H9 (cell line): ENCODE data around the gene TMEM116. TPM values are rescaled to one million over a fixed set of nuclear protein-coding genes. Genes with fewer than 3 reads are reported as not detected.

Experiments used
- DNase-seq: peaks from one replicate; pipeline ENCODE4 v3.0.0-alpha.2; 2017
- H2AFZ ChIP-seq: one replicate; pipeline ENCODE4 v1.6.1; 2013; ENCODE audit warnings: mild to moderate bottlenecking, low read length, control low read depth, moderate library complexity
- H2AK5ac ChIP-seq: 2 replicates; pipeline ENCODE4 v1.6.1; 2013; ENCODE audit warnings: low read length, control low read depth, mixed read lengths; ENCODE audit not compliant: insufficient read length
- H2BK120ac ChIP-seq: one replicate; pipeline ENCODE4 v1.6.1; 2013; ENCODE audit warnings: low read depth, mild to moderate bottlenecking, low read length, control low read depth, inconsistent platforms; ENCODE audit not compliant: poor library complexity, severe bottlenecking
- H2BK12ac ChIP-seq: 2 replicates; pipeline ENCODE4 v1.6.1; 2013; ENCODE audit warnings: low read length, control low read depth, mixed read lengths, low read depth; ENCODE audit not compliant: insufficient read length
- H2BK15ac ChIP-seq: 2 replicates; pipeline ENCODE4 v1.6.1; 2013; ENCODE audit warnings: low read depth, low read length, control low read depth
- H2BK20ac ChIP-seq: one replicate; pipeline ENCODE4 v1.6.1; 2013; ENCODE audit warnings: low read depth, mild to moderate bottlenecking, low read length, control low read depth, inconsistent platforms; ENCODE audit not compliant: poor library complexity, severe bottlenecking
- H2BK5ac ChIP-seq: 2 replicates; pipeline ENCODE4 v1.6.1; 2013; ENCODE audit warnings: low read length, control low read depth, mixed read lengths; ENCODE audit not compliant: insufficient read length
- H3K14ac ChIP-seq: 2 replicates; pipeline ENCODE4 v1.6.1; 2013; ENCODE audit warnings: low read length, control low read depth; ENCODE audit not compliant: insufficient read depth
- H3K18ac ChIP-seq: 2 replicates; pipeline ENCODE4 v1.6.1; 2013; ENCODE audit warnings: low read depth, mild to moderate bottlenecking, mixed read lengths, low read length, control low read depth; ENCODE audit not compliant: insufficient read length
- H3K23ac ChIP-seq: 2 replicates; pipeline ENCODE4 v1.6.1; 2013; ENCODE audit warnings: low read length, control low read depth, mixed read lengths, low read depth; ENCODE audit not compliant: insufficient read length
- H3K23me2 ChIP-seq: 2 replicates; pipeline ENCODE4 v1.6.1; 2013; ENCODE audit warnings: low read depth, mild to moderate bottlenecking, mixed read lengths, low read length, control low read depth; ENCODE audit not compliant: insufficient read length, poor library complexity, severe bottlenecking
- H3K27ac ChIP-seq: 2 replicates; pipeline ENCODE4 v1.5.1; 2013; ENCODE audit warnings: low read length, control low read depth, mixed read lengths, low read depth; ENCODE audit not compliant: insufficient read length
- H3K27me3 ChIP-seq: 2 replicates; pipeline ENCODE4 v1.6.1; 2013; ENCODE audit warnings: low read length, control low read depth, inconsistent platforms; ENCODE audit not compliant: insufficient read depth
- H3K4ac ChIP-seq: 2 replicates; pipeline ENCODE4 v1.6.1; 2013; ENCODE audit warnings: low read depth, mild to moderate bottlenecking, control low read depth, inconsistent platforms, low read length, moderate library complexity
- H3K4me1 ChIP-seq: 2 replicates; pipeline ENCODE4 v1.6.1; 2013; ENCODE audit warnings: low read length, control low read depth, inconsistent platforms; ENCODE audit not compliant: insufficient read depth
- H3K4me2 ChIP-seq: 2 replicates; pipeline ENCODE4 v1.6.1; 2013; ENCODE audit warnings: low read length, control low read depth, mixed read lengths; ENCODE audit not compliant: insufficient read length, insufficient read depth
- H3K56ac ChIP-seq: 2 replicates; pipeline ENCODE4 v1.6.1; 2013; ENCODE audit warnings: low read depth, mild to moderate bottlenecking, mixed read lengths, low read length, control low read depth; ENCODE audit not compliant: insufficient read length
- H3K79me1 ChIP-seq: 2 replicates; pipeline ENCODE4 v1.6.1; 2013; ENCODE audit warnings: low read depth, mild to moderate bottlenecking, moderate library complexity, low read length, control low read depth, inconsistent platforms; ENCODE audit not compliant: insufficient read depth, poor library complexity, severe bottlenecking
- H3K79me2 ChIP-seq: 2 replicates; pipeline ENCODE4 v1.6.1; 2013; ENCODE audit warnings: low read length, control low read depth, inconsistent platforms; ENCODE audit not compliant: insufficient read depth
- H3K9ac ChIP-seq: 2 replicates; pipeline ENCODE4 v1.6.1; 2013; ENCODE audit warnings: low read length, control low read depth, mixed read lengths; ENCODE audit not compliant: insufficient read length; ENCODE audit errors: extremely low read depth
- H3K9me3 ChIP-seq: one replicate; pipeline ENCODE4 v1.6.1; 2013; ENCODE audit warnings: low read depth, low read length, inconsistent platforms; ENCODE audit not compliant: control insufficient read depth
- H3T11ph ChIP-seq: one replicate; pipeline ENCODE4 v1.6.1; 2013; ENCODE audit warnings: mild to moderate bottlenecking, low read length, control low read depth, inconsistent platforms
- H4K20me1 ChIP-seq: one replicate; pipeline ENCODE4 v1.6.1; 2013; ENCODE audit not compliant: control insufficient read depth, insufficient read length, insufficient read depth
- H4K5ac ChIP-seq: 2 replicates; pipeline ENCODE4 v1.6.1; 2013; ENCODE audit warnings: low read depth, mild to moderate bottlenecking, mixed read lengths, low read length, control low read depth; ENCODE audit not compliant: insufficient read length
- H4K8ac ChIP-seq: replicated peaks from 2 replicates; pipeline ENCODE4 v1.6.1; 2013; ENCODE audit warnings: low read length, control low read depth, mixed read lengths, low read depth; ENCODE audit not compliant: insufficient read length
- H4K91ac ChIP-seq: 2 replicates; pipeline ENCODE4 v1.6.1; 2013; ENCODE audit warnings: low read depth, mild to moderate bottlenecking, moderate library complexity, mixed read lengths, low read length, control low read depth; ENCODE audit not compliant: insufficient read length
- H3K27ac Mint-ChIP-seq, 3 experiments: 2 replicates in 2 of 3; 3 replicates in 1 of 3; pipeline ENCODE4 v1.8.0; 2020 to 2021; ENCODE audit warnings: mixed read lengths in 3 of 3, mild to moderate bottlenecking in 1 of 3, moderate library complexity in 1 of 3
- H3K27me3 Mint-ChIP-seq: 2 replicates; pipeline ENCODE4 v1.8.0; 2021; ENCODE audit warnings: low read depth, mild to moderate bottlenecking, moderate library complexity, mixed read lengths
- H3K36me3 Mint-ChIP-seq, 3 experiments: 2 replicates in 2 of 3; 3 replicates in 1 of 3; pipeline ENCODE4 v1.8.0; 2020 to 2021; ENCODE audit warnings: low read depth in 3 of 3, mixed read lengths in 3 of 3; ENCODE audit not compliant: insufficient read depth in 1 of 3
- H3K4me1 Mint-ChIP-seq, 2 experiments: 2 replicates each; pipeline ENCODE4 v1.8.0; 2020; ENCODE audit warnings: mixed read lengths in 2 of 2
- H3K4me3 Mint-ChIP-seq, 2 experiments: 2 replicates in 1 of 2; 3 replicates in 1 of 2; pipeline ENCODE4 v1.8.0; 2020 to 2021; ENCODE audit warnings: mild to moderate bottlenecking in 2 of 2, mixed read lengths in 2 of 2, moderate library complexity in 1 of 2
- H3K9me3 Mint-ChIP-seq, 2 experiments: 2 replicates in 1 of 2; 3 replicates in 1 of 2; pipeline ENCODE4 v1.8.0; 2020; ENCODE audit warnings: mild to moderate bottlenecking in 2 of 2, mixed read lengths in 2 of 2, moderate library complexity in 1 of 2
- CTCF ChIP-seq: fragments of 200-600 bp; sonication (generic); conservative IDR thresholded peaks from 3 replicates; pipeline ENCODE4 v1.8.0; 2021; ENCODE audit warnings: antibody characterized with exemption, mild to moderate bottlenecking
- WGBS: extraction: QIAGEN DNeasy Blood & Tissue Kit; methylation state at CpG from one replicate; pipeline ENCODE4 v1.1.7; 2013; ENCODE audit warnings: missing lambda C conversion rate, low lambda C conversion rate, mixed read lengths; ENCODE audit not compliant: insufficient read length; ENCODE audit errors: extremely low coverage; 5-methylcytosine and 5-hydroxymethylcytosine counted together
- total RNA-seq: library from RNA; stranded (reverse); gene quantifications from 2 replicates; pipeline ENCODE4 v1.2.1, GENCODE V29; 2021

TMEM116 gene
- total RNA-seq, 1 experiment from 2014 or later = 10.8 TPM

- WGBS = no CpG with 5 or more reads among the region's 5 CpGs
- H3K27ac Mint-ChIP-seq = no peak overlapping the region
Observed at GRCh38 chr12:111980598-111980997, 32.4 kb downstream of the TMEM116 start.

More at GRCh38 chr12:111980598-111980997, 32.4 kb downstream of the TMEM116 start:
- Histone ChIP-seq H3K27ac (no peak overlapping the region), H2BK5ac (no peak overlapping the region), H3K27me3 (no peaks in the 10 kb centered on the region), H2AK5ac (no peak overlapping the region), H3K23ac (no peak overlapping the region), H3K9me3 (no peaks in the 10 kb centered on the region), H2AFZ (no peak overlapping the region), H4K91ac (no peak overlapping the region), H3K14ac (no peak overlapping the region), H2BK12ac (no peak overlapping the region), H3T11ph (no peak overlapping the region), H4K5ac (no peak overlapping the region), H3K79me1 (no peaks in the 10 kb centered on the region), H2BK20ac (no peak overlapping the region), H3K9ac (no peak overlapping the region), H3K4me2 (no peak overlapping the region), H3K56ac (no peak overlapping the region), H3K18ac (no peak overlapping the region), H3K4ac (no peak overlapping the region), H2BK120ac (no peak overlapping the region), H3K79me2 (no peaks in the 10 kb centered on the region), H3K23me2 (no peaks in the 10 kb centered on the region), H3K4me1 (no peaks in the 10 kb centered on the region), H4K8ac (no peak overlapping the region), H2BK15ac (no peak overlapping the region), H4K20me1 (no peaks in the 10 kb centered on the region)
- H3K4me3 Mint-ChIP-seq = no peak overlapping the region
- H3K4me1 Mint-ChIP-seq = no peaks in the 10 kb centered on the region
- H3K9me3 Mint-ChIP-seq = no peaks in the 10 kb centered on the region
- no peak for TF ChIP-seq CTCF
- H3K27me3 Mint-ChIP-seq = no peaks in the 10 kb centered on the region
- H3K36me3 Mint-ChIP-seq = no peaks in the 10 kb centered on the region
- DNase-seq = no peak
